Measurements from ENCODE around the gene GLT1D1. TPM values are rescaled to one million over a fixed set of nuclear protein-coding genes. Genes with fewer than 3 reads are reported as not detected.

The GLT1D1 gene
- polyA plus RNA-seq, 3 donors, result 40.6 to 55.6 (median 53.3) TPM

DNA sequence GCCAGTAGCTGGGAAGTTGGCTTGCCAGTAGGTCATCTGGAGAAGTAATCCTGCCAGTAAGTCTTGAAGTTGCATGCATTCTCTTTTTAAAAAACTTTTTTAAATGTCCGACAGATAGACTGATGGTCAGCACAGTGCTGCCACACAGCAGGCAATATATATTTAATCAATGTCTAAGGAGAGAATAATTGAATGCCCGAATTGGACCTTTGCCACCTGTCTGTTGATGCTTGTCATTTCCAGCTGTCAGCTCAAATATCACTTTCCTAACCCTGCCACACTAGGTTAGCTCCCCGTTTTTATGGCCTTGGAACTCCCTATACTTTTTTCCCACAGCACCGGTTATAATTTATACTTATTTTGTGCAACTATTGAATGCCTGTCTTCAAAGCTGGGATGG, 27.4 kb upstream of the GLT1D1 start:
- WGBS (ENCODE audit: insufficient coverage), result 71% methylated on average over 1 of the region's 4 CpGs
- peaks cover 49% of the 10 kb centered on the region for H3K4me1 Mint-ChIP-seq
- H3K4me1 ChIP-seq (ENCODE audit: control insufficient read depth in 1 of 2, insufficient read depth in 2 of 2, low read length in 2 of 2), result peaks cover 60 to 62% of the 10 kb centered on the region in 2 donors

DNA sequence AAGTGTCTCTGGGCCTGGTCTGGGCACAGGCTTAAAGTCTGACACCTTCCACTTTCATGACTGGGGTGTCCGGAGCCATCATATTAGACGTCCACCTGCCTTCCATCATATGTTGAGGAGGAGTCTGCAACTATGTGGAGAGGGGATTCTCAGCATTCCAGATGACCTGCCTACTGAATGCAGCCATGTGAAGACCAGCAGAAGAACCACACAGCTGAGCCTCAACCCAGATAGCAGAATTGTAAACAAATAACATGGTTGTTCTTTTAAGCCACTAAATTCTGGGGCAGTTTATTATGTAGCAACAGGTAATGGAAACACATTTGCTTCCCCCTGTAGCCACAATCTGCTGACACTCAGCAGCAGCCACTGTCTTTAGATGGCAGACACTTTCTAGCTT, 25.6 kb upstream of the GLT1D1 start:
- peaks cover 53 to 54% of the 10 kb centered on the region in 2 donors for H3K4me1 ChIP-seq (ENCODE audit: control insufficient read depth in 1 of 2, insufficient read depth in 2 of 2, low read length in 2 of 2)
- no peak overlapping the region for H3K9ac ChIP-seq (ENCODE audit: insufficient read depth, low read length, poor library complexity, severe bottlenecking)
- H3K27ac ChIP-seq (ENCODE audit: low read depth in 1 of 2, low read length in 2 of 2), result no peak overlapping the region
- no peak for DNase-seq
- no peaks in the 10 kb centered on the region for H3K9me3 ChIP-seq (replicated peaks in 1 of 2; ENCODE audit: control insufficient read depth in 1 of 2, insufficient read depth in 1 of 2, low read length in 2 of 2)
- no CpG with 5 or more reads among the region's 2 CpGs for WGBS (ENCODE audit: insufficient coverage)
- no peaks in the 10 kb centered on the region for H3K27me3 ChIP-seq (ENCODE audit: control insufficient read depth in 2 of 2, insufficient read depth in 2 of 2, low read length in 2 of 2)
- Mint-ChIP-seq H3K4me1 (peaks cover 39% of the 10 kb centered on the region), H3K27ac (peak overlapping the region in 1 of 7 donors; percentile 66), H3K4me3 (no peak overlapping the region), H3K9me3 (no peaks in the 10 kb centered on the region), H3K27me3 (ENCODE audit: low read depth in 3 of 3) (peaks cover 0 to 3% (median 1%) of the 10 kb centered on the region in 3 donors), H3K36me3 (no peaks in the 10 kb centered on the region)
- peaks cover 18% of the 10 kb centered on the region for H3K79me2 ChIP-seq (ENCODE audit: insufficient read depth, low read length)
- H3K36me3 ChIP-seq (replicated peaks in 1 of 2; ENCODE audit: control insufficient read depth in 1 of 2, insufficient read depth in 2 of 2, low read length in 2 of 2), result no peaks in the 10 kb centered on the region
- intact Hi-C loops (cut with micrococcal nuclease), result no loop called here
- H3K4me3 ChIP-seq (replicated peaks in 1 of 3; ENCODE audit: low read depth in 2 of 3, low read length in 3 of 3), result no peak overlapping the region
- H2AFZ ChIP-seq (ENCODE audit: insufficient read depth, low read depth, low read length, poor library complexity, severe bottlenecking), result no peak overlapping the region
- TF ChIP-seq, protein P1, sequence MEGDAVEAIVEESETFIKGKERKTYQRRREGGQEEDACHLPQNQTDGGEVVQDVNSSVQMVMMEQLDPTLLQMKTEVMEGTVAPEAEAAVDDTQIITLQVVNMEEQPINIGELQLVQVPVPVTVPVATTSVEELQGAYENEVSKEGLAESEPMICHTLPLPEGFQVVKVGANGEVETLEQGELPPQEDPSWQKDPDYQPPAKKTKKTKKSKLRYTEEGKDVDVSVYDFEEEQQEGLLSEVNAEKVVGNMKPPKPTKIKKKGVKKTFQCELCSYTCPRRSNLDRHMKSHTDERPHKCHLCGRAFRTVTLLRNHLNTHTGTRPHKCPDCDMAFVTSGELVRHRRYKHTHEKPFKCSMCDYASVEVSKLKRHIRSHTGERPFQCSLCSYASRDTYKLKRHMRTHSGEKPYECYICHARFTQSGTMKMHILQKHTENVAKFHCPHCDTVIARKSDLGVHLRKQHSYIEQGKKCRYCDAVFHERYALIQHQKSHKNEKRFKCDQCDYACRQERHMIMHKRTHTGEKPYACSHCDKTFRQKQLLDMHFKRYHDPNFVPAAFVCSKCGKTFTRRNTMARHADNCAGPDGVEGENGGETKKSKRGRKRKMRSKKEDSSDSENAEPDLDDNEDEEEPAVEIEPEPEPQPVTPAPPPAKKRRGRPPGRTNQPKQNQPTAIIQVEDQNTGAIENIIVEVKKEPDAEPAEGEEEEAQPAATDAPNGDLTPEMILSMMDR (IDR thresholded peaks at IDR 0.05), result no peak
- no peaks in the 10 kb centered on the region for H4K20me1 ChIP-seq (ENCODE audit: insufficient read depth, low read length)
- H3K4me2 ChIP-seq (replicated peaks; ENCODE audit: extremely low read depth, low read length, poor library complexity, severe bottlenecking), result no peak overlapping the region

More for the DNA sequence above, 27.4 kb upstream of the GLT1D1 start:
- Mint-ChIP-seq H3K4me3 (no peak overlapping the region), H3K36me3 (peaks cover 6 to 9% of the 10 kb centered on the region in 2 donors), H3K9me3 (no peaks in the 10 kb centered on the region), H3K27me3 (ENCODE audit: low read depth in 3 of 3) (peaks cover 0 to 3% (median 1%) of the 10 kb centered on the region in 3 donors), H3K27ac (no peak overlapping the region)
- TF ChIP-seq, protein P1 (IDR thresholded peaks at IDR 0.05), result no peak
- Histone ChIP-seq H3K9ac (ENCODE audit: insufficient read depth, low read length, poor library complexity, severe bottlenecking) (no peak overlapping the region), H3K4me3 (replicated peaks in 1 of 3; ENCODE audit: low read depth in 2 of 3, low read length in 3 of 3) (no peak overlapping the region), H3K9me3 (replicated peaks in 1 of 2; ENCODE audit: control insufficient read depth in 1 of 2, insufficient read depth in 1 of 2, low read length in 2 of 2) (no peaks in the 10 kb centered on the region), H3K36me3 (replicated peaks in 1 of 2; ENCODE audit: control insufficient read depth in 1 of 2, insufficient read depth in 2 of 2, low read length in 2 of 2) (no peaks in the 10 kb centered on the region), H3K27ac (ENCODE audit: low read depth in 1 of 2, low read length in 2 of 2) (no peak overlapping the region), H4K20me1 (ENCODE audit: insufficient read depth, low read length) (peaks cover 5% of the 10 kb centered on the region), H3K4me2 (replicated peaks; ENCODE audit: extremely low read depth, low read length, poor library complexity, severe bottlenecking) (no peak overlapping the region), H2AFZ (ENCODE audit: insufficient read depth, low read depth, low read length, poor library complexity, severe bottlenecking) (no peak overlapping the region), H3K79me2 (ENCODE audit: insufficient read depth, low read length) (peaks cover 37% of the 10 kb centered on the region), H3K27me3 (ENCODE audit: control insufficient read depth in 2 of 2, insufficient read depth in 2 of 2, low read length in 2 of 2) (no peaks in the 10 kb centered on the region)
- DNase-seq, result no peak
- intact Hi-C loops (cut with micrococcal nuclease), result no loop called here

Measured in CD14-positive monocyte (primary cell).